Left kidney (tissue), 2 donors: ENCODE data around the gene DNAJC7. TPM values are rescaled to one million over a fixed set of nuclear protein-coding genes. Genes with fewer than 3 reads are reported as not detected.

Experiments
- DNase-seq: peaks from one replicate; pipeline ENCODE4 v3.0.0-alpha.2; 2013
- polyA plus RNA-seq: library from polyadenylated mRNA; unstranded; fragments of 120-200 nt; gene quantifications from one replicate; pipeline ENCODE4 v1.2.1, GENCODE V29; 2013; ENCODE audit not compliant: insufficient read length

Gene DNAJC7
- polyA plus RNA-seq, 1 donor, result 178 TPM

GRCh38 chr17:41982026-41982760 lies 35.0 kb downstream of the DNAJC7 start:
- DNase-seq, result no peak

GRCh38 chr17:41977991-41978390 lies 39.2 kb downstream of the DNAJC7 start:
- DNase-seq, result no peak

GRCh38 chr17:41976142-41976768 lies 41.0 kb downstream of the DNAJC7 start:
- DNase-seq, result no peak

DNA sequence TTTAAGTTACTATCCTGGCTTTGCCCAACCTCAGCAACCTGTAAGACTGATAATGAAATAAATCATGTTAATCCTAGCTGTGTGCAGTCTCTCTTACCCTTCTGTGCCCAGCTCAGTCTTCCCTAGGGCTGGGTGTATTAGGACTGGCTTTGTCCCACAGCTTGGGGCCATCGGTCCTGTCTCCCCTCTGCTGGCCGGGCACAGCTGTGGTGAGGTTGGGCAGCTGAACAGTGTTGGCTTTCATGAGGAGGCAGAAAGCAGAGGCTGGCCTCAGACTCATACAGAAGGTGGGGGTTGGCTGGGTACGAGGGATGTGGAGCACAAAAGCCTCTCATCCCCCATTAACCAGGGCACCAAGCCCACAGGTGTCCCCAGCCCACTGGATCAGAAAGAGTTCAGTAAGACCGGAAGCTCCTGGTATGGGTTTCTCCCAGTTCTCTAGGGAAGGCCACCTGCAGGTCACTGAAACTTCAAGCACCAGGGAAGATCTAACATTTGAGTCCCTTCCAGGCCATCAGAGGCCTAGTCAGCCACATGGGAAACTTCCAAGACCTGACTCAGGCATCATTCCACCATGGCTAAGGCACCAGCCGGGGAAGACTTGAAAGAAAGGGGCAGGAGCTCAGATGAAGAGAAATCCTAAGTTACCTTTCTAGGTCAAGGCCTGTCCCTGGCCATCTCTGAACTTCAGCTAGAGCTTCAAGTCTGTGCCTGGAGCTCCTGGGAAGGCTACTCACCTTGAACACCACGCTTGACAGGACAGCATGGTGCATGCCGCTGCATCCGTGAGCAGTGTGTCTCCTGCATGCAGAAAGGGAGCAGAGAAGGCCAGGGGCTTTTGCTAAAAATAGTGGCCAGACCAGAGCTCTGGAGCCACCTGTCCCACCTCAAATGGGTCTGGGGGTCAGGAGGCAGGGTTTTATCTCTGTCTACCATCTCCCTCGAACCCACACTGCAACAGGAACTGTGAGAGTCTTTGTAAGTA lies 41.8 kb downstream of the DNAJC7 start:
- DNase-seq, result no peak

DNA sequence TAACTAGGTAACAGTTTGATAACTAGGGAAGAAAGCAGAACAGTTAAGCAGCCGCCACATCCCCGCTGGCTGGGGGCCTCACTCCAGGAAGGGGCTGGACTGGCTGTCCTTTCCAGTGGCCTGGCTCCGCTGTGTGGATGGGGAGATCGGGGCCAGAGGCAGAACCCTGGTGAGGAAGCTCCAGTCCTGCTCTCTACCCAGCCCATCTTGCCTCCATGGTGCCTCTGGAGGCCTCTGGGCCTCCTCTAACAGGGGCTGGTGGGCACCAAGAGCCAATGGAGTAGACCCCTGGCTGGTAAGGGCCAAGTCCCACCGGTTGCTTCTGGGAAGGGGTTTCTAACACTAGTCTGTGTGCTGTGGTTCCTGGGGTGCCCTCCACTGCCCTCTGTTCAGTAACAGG lies 42.6 kb downstream of the DNAJC7 start:
- DNase-seq, result no peak

DNA sequence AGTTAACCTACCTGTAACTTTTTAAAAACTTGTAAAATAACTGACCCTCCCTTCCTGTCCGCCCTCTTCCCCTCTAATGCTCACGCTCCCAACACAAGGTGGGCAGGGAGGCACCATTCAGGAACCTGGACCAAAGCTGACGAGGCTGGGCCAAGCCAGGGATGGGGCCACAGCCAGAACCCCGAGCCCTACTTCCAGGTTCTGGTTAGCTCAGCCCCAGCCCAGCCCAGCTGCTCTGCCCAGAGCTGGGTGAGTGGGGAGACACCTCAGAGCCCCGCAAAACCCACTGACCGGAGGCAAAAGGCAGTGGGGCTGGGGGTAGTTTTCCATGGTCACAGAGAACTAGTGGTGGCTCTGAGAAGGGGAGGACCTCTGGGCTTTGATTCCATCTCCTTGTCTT lies 43.2 kb downstream of the DNAJC7 start:
- DNase-seq, result no peak

- no peak for DNase-seq
These were observed 43.8 kb downstream of the DNAJC7 start for GRCh38 chr17:41973408-41973811.

DNA sequence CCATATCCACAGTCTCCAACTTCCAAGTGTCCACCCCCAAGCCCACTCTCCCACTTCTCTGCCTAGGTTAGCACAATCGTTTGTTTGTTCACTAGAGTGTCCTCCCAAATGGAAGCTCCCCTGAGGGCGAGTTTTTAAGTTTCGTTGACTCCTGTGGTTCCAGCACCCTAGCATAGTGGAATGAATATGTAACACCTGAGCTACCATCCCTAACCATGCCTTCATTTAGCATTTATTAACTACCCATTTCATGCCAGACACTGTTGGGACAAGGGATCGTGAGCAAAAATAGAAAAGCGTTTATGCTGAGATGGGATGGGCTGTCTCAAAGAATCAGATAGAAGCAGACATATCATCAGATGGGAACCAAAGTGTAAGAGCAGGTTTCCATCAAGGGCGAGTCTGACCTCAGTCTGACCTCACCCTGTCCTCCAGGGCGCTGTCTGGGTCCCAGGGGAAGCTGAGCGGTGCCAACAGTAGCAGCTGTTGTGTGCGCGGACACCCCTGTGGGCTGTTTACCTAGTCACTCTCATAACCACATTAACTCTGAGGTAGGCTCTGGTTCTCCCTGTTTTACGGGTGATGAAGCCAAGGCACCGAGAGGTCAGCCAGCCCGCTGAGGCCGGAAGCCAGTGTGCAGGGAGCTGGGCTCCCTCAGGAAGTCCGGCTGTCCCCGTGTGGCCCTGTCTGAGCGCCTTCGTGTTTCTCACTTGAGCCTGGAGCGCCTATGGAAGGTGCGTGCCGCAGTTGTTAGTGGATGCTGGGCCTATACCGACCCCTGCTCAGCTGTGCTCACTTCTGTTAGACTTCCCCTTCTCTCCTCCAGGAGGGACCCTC lies 44.5 kb downstream of the DNAJC7 start:
- DNase-seq, result no peak

DNA sequence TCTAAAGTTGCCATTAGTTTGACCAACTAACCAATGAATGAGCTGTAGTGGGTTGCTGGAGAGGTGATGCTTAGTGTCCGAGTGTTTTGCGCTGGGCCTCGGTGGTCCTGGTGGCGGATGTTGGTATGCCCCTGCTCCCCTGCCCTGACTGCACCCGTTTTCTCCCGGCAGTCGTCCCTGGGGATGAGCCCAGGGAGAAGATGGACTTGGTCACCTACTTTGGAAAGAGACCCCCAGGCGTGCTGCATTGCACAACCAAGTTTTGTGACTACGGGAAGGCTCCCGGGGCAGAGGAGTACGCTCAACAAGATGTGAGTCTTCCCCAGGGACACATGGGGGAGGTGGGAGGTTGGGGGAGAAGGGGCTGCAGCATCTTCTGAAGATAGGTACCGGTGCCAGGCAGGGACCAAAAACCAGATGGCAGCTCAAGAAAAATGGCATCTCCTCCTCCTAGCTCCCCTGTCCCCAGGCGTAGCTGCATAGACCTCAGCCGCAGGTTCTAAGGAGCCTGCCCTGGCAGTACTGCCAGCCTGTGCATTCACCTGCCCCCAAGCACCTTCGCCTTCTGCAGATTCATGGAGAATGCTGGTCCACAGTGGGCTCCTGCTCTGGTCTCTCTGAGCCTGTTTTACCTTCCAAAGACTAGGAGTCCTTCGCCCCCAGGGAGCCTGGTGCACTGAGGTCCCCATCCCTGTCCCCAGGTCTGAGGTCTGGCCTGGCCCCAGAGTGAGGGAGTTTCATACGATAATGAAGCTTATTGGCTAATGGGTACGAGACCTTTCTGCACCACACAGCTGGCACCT lies 45.3 kb downstream of the DNAJC7 start:
- no peak for DNase-seq

DNA sequence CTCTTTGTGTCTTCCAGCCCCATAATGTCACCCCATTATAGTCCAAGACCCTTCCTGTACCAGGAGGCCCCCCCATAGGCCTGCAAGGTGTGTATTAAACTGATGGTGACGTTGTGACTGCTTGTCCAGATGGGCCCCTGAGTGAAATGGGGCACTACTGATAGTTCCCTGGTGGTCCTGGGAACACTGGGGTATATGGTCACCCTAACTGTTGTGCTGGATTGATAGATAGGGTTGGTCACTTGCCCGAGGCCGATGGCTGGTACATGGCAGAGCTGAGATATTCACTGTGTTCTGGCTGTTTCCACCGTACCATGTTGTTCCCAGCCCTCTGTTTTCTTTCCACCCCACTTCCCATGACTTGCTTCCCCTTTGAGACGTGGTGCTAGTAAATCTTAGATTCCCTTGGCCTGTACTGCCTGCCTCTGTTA lies 46.3 kb downstream of the DNAJC7 start:
- DNase-seq, result no peak

DNA sequence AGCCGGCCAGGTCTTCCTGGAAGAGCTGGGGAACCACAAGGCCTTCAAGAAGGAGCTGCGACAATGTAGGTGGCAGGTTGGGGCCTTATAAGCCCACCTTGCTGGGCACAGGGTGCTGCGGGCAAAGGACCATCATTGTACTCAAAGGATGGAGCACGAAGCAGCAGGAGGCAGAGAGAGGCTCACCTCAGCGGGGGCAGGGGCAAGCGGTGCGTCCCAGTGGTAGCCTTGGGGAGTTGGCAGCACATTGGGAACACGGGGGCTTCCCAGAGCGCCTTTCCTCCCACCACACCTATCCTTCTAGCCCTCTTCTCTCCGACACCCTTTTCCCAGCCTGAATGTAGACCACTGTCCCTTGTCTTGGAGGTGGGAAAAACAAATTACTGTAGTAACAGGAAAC lies 48.6 kb downstream of the DNAJC7 start:
- no peak for DNase-seq

- no peak for DNase-seq
These were observed 49.2 kb downstream of the DNAJC7 start for GRCh38 chr17:41967921-41968578.

DNA sequence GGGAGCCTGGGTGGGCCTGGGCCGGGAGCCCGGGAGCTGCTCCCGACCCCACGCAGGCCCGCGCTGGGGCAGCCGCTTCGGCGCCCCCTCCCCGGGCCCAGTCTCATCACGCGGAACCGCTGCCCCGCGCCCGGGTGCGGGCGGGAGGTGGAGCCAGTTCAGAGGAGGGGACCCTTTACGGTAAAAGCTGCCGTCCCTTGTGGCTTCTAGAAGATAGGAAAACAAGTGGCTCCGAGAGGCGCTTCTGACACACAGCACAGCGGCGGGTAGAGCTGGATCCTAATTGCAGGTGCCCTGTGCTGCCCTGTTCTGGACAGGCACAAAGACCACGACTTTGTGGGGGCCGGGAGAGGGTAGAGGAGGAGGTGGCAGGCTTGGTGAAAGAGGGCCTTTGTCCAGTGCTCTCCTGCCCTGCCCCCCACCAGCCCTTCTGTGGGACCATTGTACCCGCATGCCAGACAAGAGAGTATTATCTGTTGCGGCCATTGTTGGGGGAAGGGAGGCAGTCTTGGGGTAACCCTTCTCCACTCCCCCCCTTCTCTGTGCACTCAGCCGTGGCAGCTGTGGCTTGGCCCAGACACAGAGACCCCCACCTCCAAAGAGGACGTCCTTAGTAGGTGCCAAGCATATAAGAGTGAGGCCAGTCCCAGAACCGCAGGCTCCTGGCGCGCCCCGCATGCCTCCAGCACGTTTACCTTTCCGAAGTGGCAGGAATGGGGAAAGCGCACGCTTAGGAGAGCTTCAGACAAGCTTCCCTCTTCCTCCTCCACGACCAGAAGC lies 49.9 kb downstream of the DNAJC7 start:
- no peak for DNase-seq

DNA sequence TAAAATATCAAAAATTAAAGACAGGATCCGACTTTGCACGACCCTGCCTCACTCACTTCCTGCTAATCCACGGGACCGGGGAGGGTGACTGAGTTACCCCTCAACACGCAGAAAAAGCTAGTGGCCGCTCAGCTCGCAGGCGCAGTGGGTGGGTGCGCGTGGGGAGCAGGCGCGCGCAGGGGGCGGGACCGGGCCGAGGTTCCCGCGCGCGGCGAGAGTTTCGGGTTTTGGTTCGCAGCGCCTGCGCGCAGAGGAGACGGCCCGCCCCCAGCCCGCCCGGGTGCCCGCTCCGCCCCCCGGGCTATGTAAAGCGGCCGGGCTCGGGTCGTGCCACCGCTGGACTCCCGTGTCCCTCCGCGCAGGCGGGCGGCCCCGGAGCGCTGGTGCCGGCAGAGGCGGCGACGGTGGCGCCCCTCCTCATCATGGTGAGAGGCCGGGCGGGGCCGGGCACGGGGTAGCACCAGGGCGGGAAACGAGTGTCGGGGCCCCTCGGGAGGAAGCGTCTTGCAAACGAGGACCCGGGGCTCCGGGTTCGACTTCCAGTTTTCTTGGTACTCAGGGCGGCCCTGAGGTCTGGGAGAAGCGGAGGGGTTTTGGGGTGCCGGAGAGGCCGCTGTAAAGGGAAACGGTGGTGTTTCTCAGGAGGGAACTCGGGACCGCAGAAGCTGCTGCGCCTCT lies 50.6 kb downstream of the DNAJC7 start, which contains the start of gene CNP:
Gene CNP, plus strand, starts transcription at position 333 of the 678 bp plus-strand sequence. Its CDS starts 90 bp downstream, at position 423.
- DNase-seq, result peak; percentile 90

DNA sequence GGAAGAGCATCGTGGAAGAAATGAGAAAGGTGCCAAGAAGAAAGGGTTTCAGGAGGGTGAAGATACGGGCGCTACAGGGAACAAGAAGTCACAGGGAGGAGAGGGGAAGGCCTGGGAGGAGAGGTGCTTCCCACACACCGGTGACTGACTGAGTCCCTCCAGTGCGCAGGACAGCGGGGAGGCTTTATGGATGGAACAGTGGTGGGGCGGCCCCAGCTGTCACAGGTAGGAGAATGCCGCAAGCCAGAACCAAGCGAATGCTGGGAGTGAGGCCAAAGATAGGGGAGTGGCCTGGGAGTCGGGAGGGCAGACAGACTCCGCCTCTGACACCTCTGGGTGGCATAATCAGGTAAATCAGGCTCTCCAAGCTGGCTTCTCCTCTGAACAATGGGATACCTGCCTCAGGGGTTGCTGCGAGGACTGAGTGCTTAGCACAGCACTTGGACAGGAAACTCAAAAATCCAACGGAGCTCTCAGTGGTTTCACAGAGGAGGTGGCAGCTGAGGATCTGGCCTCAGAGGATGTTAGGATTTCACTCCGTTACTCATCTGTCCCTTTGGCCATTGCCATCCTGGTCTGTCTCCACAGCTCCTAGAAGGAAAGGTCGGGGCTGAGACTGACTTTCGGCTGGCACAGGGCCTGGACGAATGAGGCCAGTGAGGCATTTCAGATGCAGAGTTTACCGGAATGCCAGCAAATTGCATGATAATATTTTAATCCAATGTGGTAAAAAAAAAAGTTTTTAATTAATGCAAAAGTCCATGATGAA lies 51.4 kb downstream of the DNAJC7 start:
- DNase-seq, result no peak

DNA sequence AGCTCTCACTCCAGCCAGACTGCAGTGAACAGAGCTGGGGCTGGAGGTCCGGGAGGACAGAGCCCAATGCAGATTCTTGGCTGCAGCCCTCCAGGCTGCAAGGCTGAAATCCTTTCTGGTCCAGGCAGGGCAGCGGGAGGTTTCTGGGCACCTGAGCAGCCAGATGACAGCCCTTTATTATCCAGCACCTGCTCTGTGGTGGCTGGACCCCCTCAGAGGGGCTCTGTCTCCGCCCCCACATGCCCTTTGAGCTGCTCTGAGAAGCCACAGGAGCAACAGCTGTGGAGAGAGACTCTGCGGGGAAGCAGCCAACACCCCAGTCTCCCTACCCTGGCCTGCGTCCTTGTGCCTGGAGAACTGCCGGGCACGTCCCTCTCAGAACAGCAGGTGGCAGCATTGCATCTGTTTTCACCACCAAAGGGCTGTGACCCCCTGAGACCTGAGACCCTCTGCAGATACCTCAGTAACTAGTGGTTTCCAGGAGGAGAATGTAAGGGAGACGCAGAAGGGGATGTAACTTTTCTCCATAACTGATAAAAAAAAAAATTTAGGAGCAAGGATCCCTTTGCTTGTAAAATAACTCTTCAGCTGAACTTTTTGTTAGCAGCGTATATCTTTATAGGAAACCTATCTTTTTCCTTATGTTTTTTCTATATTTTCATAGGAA lies 54.3 kb downstream of the DNAJC7 start:
- peak; percentile 66 for DNase-seq

DNA sequence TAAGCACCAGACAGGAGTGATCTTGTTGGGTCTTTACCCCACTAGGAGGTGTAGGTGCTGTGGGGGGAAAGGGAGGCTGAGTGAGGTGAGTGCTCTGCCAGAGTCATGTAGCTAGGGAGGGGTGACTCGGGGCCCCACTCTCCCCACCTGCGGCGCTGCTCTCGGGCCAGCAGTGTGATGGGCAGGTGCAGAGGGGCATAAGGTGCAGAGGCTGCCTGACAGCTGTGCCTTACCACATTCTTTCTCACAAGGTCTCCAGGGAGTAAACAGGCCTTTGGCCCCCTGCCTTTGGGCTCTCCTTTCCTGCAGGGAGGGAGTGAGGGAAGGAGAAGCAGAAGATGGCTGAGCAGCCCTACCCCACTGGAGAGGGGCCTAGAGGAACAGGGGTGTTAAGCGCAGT lies 55.1 kb downstream of the DNAJC7 start:
- DNase-seq, result no peak
